Adrenal gland (tissue), 5 donors: ENCODE data around the gene SRPK2.

Source experiments
- POLR2A ChIP-seq, 2 donors: fragments of 450-650 bp; IDR thresholded peaks; one replicate each; pipeline ENCODE4 v1.6.1; 2017; ENCODE audit warnings: antibody characterized with exemption in 2 of 2, mild to moderate bottlenecking in 2 of 2, moderate library complexity in 1 of 2
- TF ChIP-seq, protein P1 (sequence below), 6 experiments: fragments of 450-650 bp in 4 of 6; fragments of 200-600 bp in 2 of 6; sonication (generic) in 1 of 6; IDR thresholded peaks; 1 replicate in 5 of 6; 2 replicates in 1 of 6; pipeline versions ENCODE4 v1.5.1 to v1.8.0; 2016 to 2021; ENCODE audit warnings: antibody characterized with exemption in 6 of 6, mild to moderate bottlenecking in 2 of 6, moderate library complexity in 1 of 6
- donor health status: DM: no; HTN: no; CAD: no.

DNA sequence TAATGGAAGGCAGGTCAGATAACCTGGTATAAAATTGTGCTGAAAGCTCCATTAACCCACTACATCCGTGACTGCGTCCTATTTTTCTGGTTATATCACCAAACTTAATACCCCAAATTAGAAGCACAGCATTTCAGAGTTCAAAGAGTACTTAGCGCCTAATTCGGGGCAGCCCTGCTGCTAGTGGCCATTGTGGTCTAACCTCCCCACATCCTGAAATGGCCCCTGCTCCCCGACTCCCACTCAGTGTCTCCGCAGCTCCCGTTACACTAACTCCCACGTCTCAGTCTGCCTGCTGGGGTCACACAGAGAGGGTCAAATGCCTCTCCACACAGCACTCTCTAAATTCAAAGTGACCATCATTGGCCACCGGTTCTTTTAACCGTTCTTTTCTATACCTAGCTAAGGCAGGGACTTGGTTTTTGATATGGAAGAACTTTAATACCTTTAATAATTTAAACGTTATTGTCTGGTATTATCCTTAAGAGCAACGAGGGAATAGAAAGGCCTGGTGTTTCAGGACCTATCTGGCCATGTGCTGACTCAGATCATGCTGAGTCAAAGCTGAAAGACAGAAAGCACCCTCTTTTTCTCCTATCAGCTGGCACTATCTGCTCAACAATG lies 257.6 kb downstream of the SRPK2 start:
- TF ChIP-seq, protein P1, sequence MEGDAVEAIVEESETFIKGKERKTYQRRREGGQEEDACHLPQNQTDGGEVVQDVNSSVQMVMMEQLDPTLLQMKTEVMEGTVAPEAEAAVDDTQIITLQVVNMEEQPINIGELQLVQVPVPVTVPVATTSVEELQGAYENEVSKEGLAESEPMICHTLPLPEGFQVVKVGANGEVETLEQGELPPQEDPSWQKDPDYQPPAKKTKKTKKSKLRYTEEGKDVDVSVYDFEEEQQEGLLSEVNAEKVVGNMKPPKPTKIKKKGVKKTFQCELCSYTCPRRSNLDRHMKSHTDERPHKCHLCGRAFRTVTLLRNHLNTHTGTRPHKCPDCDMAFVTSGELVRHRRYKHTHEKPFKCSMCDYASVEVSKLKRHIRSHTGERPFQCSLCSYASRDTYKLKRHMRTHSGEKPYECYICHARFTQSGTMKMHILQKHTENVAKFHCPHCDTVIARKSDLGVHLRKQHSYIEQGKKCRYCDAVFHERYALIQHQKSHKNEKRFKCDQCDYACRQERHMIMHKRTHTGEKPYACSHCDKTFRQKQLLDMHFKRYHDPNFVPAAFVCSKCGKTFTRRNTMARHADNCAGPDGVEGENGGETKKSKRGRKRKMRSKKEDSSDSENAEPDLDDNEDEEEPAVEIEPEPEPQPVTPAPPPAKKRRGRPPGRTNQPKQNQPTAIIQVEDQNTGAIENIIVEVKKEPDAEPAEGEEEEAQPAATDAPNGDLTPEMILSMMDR (IDR thresholded peaks at IDR 0.05) = no peak
- TF ChIP-seq POLR2A (IDR thresholded peaks at IDR 0.05) = no peak
